H1 (cell line): ENCODE data around the gene ASGR2. TPM values are rescaled to one million over a fixed set of nuclear protein-coding genes. Genes with fewer than 3 reads are reported as not detected.

Experiments used
- CTCF ChIA-PET: fragments of 300-600 bp; sonication (Branson Sonifier 250); formaldehyde crosslinking; loops from one replicate; lab custom pipeline; 2021; ENCODE audit not compliant: partially characterized antibody; lab: Charles Lee
- POLR2A ChIA-PET: fragments of 300-600 bp; sonication (Branson Sonifier 250); formaldehyde crosslinking; loops from one replicate; lab custom pipeline; 2021; ENCODE audit warnings: inconsistent platforms; ENCODE audit not compliant: partially characterized antibody; lab: Charles Lee
- DNase-seq, 2 experiments: peaks; one replicate each; pipeline versions ENCODE4 v3.0.0 to v3.0.0-alpha.2; 2010 to 2022; ENCODE audit warnings: low spot score in 2 of 2, low read depth in 1 of 2, mixed read lengths in 1 of 2
- FAIRE-seq: peaks from 2 replicates; lab custom pipeline; 2011; peaks lifted over from hg19 to GRCh38; lab: Jason Lieb, UNC
- H2AFZ ChIP-seq: 2 replicates; pipeline ENCODE4 v1.8.1; 2012; ENCODE audit warnings: low read length, inconsistent platforms
- H2AK5ac ChIP-seq: 2 replicates; pipeline ENCODE4 v1.6.1; 2013; ENCODE audit warnings: low read depth, low read length
- H2BK120ac ChIP-seq: replicated peaks from 2 replicates; pipeline ENCODE3; 2013; ENCODE audit warnings: low read depth, low read length, inconsistent platforms
- H2BK12ac ChIP-seq: 2 replicates; pipeline ENCODE4 v1.6.1; 2013; ENCODE audit warnings: low read depth, low read length
- H2BK15ac ChIP-seq: 2 replicates; pipeline ENCODE4 v1.6.1; 2013; ENCODE audit warnings: low read length
- H2BK20ac ChIP-seq: 2 replicates; pipeline ENCODE4 v1.6.1; 2013; ENCODE audit warnings: low read length
- H2BK5ac ChIP-seq: 2 replicates; pipeline ENCODE4 v1.6.1; 2013; ENCODE audit warnings: low read depth, low read length
- H3K14ac ChIP-seq: 2 replicates; pipeline ENCODE4 v1.6.1; 2013; ENCODE audit warnings: inconsistent platforms; ENCODE audit not compliant: insufficient read length
- H3K18ac ChIP-seq: 2 replicates; pipeline ENCODE4 v1.6.1; 2013; ENCODE audit warnings: low read length; ENCODE audit errors: extremely low read depth
- H3K23ac ChIP-seq: 2 replicates; pipeline ENCODE4 v1.6.1; 2013; ENCODE audit warnings: inconsistent platforms; ENCODE audit not compliant: insufficient read length
- H3K23me2 ChIP-seq: 2 replicates; pipeline ENCODE4 v1.6.1; 2013; ENCODE audit warnings: low read depth, low read length
- H3K27ac ChIP-seq: 2 replicates; pipeline ENCODE4 v1.6.1; 2011; ENCODE audit warnings: low read depth, low read length, inconsistent platforms
- H3K27me3 ChIP-seq, 4 experiments: replicated peaks in 1 of 4; 1 replicate in 1 of 4; 2 replicates in 3 of 4; pipeline versions ENCODE4 v1.6.1 to v1.8.1; 2011 to 2013; ENCODE audit warnings: low read length in 3 of 4, mild to moderate bottlenecking in 3 of 4, inconsistent platforms in 2 of 4, mixed read lengths in 2 of 4, moderate library complexity in 1 of 4; ENCODE audit not compliant: control insufficient read depth in 3 of 4, insufficient read depth in 3 of 4; ENCODE audit errors: extremely low read depth in 1 of 4
- H3K36me3 ChIP-seq, 4 experiments: 2 replicates each; pipeline versions ENCODE4 v1.6.1 to v1.8.1; 2011 to 2013; ENCODE audit warnings: mild to moderate bottlenecking in 4 of 4, low read length in 3 of 4, moderate library complexity in 2 of 4, control low read depth in 1 of 4, inconsistent platforms in 1 of 4; ENCODE audit not compliant: insufficient read depth in 4 of 4, control insufficient read depth in 2 of 4
- H3K4ac ChIP-seq: replicated peaks from 2 replicates; pipeline ENCODE3; 2013; ENCODE audit warnings: low read length, low read depth, mixed read lengths, inconsistent platforms; ENCODE audit not compliant: insufficient read length
- H3K4me1 ChIP-seq, 4 experiments: replicated peaks in 1 of 4; 1 replicate in 1 of 4; 2 replicates in 3 of 4; pipeline versions ENCODE4 v1.6.1 to v1.8.1; 2011 to 2013; ENCODE audit warnings: low read length in 3 of 4, inconsistent platforms in 2 of 4, mixed read lengths in 1 of 4; ENCODE audit not compliant: insufficient read depth in 4 of 4, control insufficient read depth in 3 of 4
- H3K4me2 ChIP-seq, 2 experiments: 2 replicates each; pipeline versions ENCODE4 v1.6.1 to v1.8.1; 2011 to 2013; ENCODE audit warnings: low read depth in 2 of 2, low read length in 2 of 2, control low read depth in 1 of 2, inconsistent platforms in 1 of 2, mild to moderate bottlenecking in 1 of 2; ENCODE audit not compliant: insufficient read depth in 1 of 2
- H3K4me3 ChIP-seq, 4 experiments: fragments of 200-600, 300-600 bp in 1 of 4; sonication (generic), shearing (Covaris generic), sonication (Bioruptor Twin) in 1 of 4; 2 replicates each; pipeline versions ENCODE4 v1.5.1 to v1.8.1; 2011 to 2016; ENCODE audit warnings: low read length in 4 of 4, low read depth in 3 of 4, control low read depth in 2 of 4, inconsistent platforms in 2 of 4, mild to moderate bottlenecking in 2 of 4, mixed read lengths in 1 of 4, moderate library complexity in 1 of 4; ENCODE audit not compliant: insufficient read depth in 2 of 4; ENCODE audit errors: extremely low read depth in 1 of 4
- H3K56ac ChIP-seq: replicated peaks from 2 replicates; pipeline ENCODE3; 2013; ENCODE audit warnings: low read depth, mild to moderate bottlenecking, mixed read lengths, low read length, inconsistent platforms; ENCODE audit not compliant: insufficient read length
- H3K79me1 ChIP-seq: 2 replicates; pipeline ENCODE4 v1.6.1; 2013; ENCODE audit warnings: low read depth, low read length, control low read depth
- H3K79me2 ChIP-seq, 2 experiments: 2 replicates each; pipeline versions ENCODE4 v1.6.1 to v1.8.1; 2012 to 2013; ENCODE audit warnings: low read length in 2 of 2, mild to moderate bottlenecking in 2 of 2, inconsistent platforms in 1 of 2; ENCODE audit not compliant: insufficient read depth in 2 of 2, control insufficient read depth in 1 of 2
- H3K9ac ChIP-seq, 4 experiments: replicated peaks in 1 of 4; 1 replicate in 1 of 4; 2 replicates in 3 of 4; pipeline versions ENCODE4 v1.6.1 to v1.8.1; 2011 to 2013; ENCODE audit warnings: low read depth in 3 of 4, low read length in 3 of 4, control low read depth in 2 of 4, mild to moderate bottlenecking in 2 of 4, moderate library complexity in 2 of 4, inconsistent platforms in 1 of 4; ENCODE audit errors: extremely low read depth in 1 of 4
- H3K9me3 ChIP-seq, 2 experiments: 2 replicates each; pipeline versions ENCODE4 v1.6.1 to v1.8.1; 2012 to 2013; ENCODE audit warnings: mild to moderate bottlenecking in 2 of 2, moderate library complexity in 2 of 2, control low read depth in 1 of 2, inconsistent platforms in 1 of 2, low read depth in 1 of 2, low read length in 1 of 2, mixed read lengths in 1 of 2; ENCODE audit not compliant: insufficient read depth in 2 of 2
- H4K20me1 ChIP-seq, 2 experiments: replicated peaks in 1 of 2; 2 replicates each; pipeline versions ENCODE3 to v1.8.1; 2011 to 2013; ENCODE audit warnings: inconsistent platforms in 2 of 2, low read length in 2 of 2, mild to moderate bottlenecking in 1 of 2; ENCODE audit not compliant: insufficient read depth in 2 of 2, control insufficient read depth in 1 of 2
- H4K5ac ChIP-seq: 2 replicates; pipeline ENCODE4 v1.6.1; 2013; ENCODE audit warnings: low read length, low read depth, mixed read lengths, inconsistent platforms; ENCODE audit not compliant: insufficient read length
- H4K8ac ChIP-seq: 2 replicates; pipeline ENCODE4 v1.8.0; 2013; ENCODE audit warnings: mild to moderate bottlenecking, moderate library complexity, low read length, inconsistent platforms; ENCODE audit not compliant: insufficient read depth; ENCODE audit errors: extremely low read depth
- H4K91ac ChIP-seq: replicated peaks from 2 replicates; pipeline ENCODE3; 2013; ENCODE audit warnings: low read length, mixed read lengths, inconsistent platforms; ENCODE audit not compliant: insufficient read length
- RNF2 ChIP-seq: fragments of 200-900, 300-1000 bp; sonication (generic); IDR thresholded peaks from 2 replicates; pipeline ENCODE4 v1.7.1; 2016; ENCODE audit warnings: borderline replicate concordance, low read depth, mild to moderate bottlenecking, antibody characterized with exemption, low read length; ENCODE audit not compliant: poor library complexity, severe bottlenecking; ENCODE audit errors: missing control alignments
- WGBS, 2 experiments: shearing (Covaris generic) in 1 of 2; methylation state at CpG; one replicate each; pipeline versions ENCODE4 v1.1.6 to v1.1.7; 2013 to 2015; ENCODE audit warnings: low lambda C conversion rate in 2 of 2, mixed read lengths in 2 of 2, inconsistent platforms in 1 of 2, low coverage in 1 of 2, missing lambda C conversion rate in 1 of 2; ENCODE audit not compliant: insufficient replicate concordance in 2 of 2, insufficient coverage in 1 of 2, insufficient read length in 1 of 2; ENCODE audit errors: extremely low coverage in 1 of 2, missing lambda C conversion rate in 1 of 2; 5-methylcytosine and 5-hydroxymethylcytosine counted together
- polyA plus RNA-seq, 7 experiments: library from polyadenylated mRNA; depleted of rRNA in 3 of 7; stranded (reverse) in 5 of 7; unstranded in 2 of 7; fragments of >200 nt in 5 of 7; fragments of 200-250 nt in 2 of 7; gene quantifications; 1 replicate in 5 of 7; 2 replicates in 1 of 7; 4 replicates in 1 of 7; pipeline versions ENCODE4 v1.2.1 to v1.2.3, GENCODE V29; 2011 to 2013; ENCODE audit warnings: missing spikeins in 2 of 7, mixed read lengths in 2 of 7
- total RNA-seq: library from RNA; stranded (reverse); fragmentation: NEBNext Ultra II Directional; extraction: Animal tissue kit (Norgen Biotek cat#: 25700); gene quantifications from 2 replicates; pipeline ENCODE4 v1.2.1, GENCODE V29; 2021

Gene ASGR2
- total and polyA plus RNA-seq, 2 of the 8 experiments (the other 6 are each of a cell fraction or from before 2014, with no cell fraction given), result 0.91 TPM; not detected in 1

DNA sequence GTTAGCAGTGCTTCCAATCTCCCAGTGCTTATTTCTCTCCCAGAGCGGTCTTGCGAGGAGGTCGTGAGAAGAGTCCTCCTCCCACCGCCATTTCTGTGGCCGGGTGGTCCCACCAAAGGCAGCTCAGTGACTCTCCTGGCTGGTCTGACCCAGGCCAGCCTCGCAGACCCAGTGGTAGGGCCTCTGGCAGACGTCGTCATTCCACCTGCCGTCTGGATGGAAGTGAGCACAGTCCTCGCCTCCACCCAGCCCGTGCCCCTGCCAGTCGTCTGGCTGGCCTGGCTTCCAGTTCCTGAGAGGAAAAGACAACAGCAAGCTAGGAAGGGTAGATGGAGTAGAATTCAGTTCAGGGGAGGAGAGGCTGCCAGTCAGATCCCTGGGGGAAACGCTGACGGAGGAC is 39.7 kb downstream of the ASGR2 start:
- Histone ChIP-seq H3K4me3 (no peak overlapping the region), H3K27ac (no peak overlapping the region), H3K23me2 (no peaks in the 10 kb centered on the region), H3K23ac (no peak overlapping the region), H2AK5ac (no peak overlapping the region), H3K36me3 (no peaks in the 10 kb centered on the region), H3K9ac (no peak overlapping the region), H2BK15ac (no peak overlapping the region), H3K18ac (no peak overlapping the region), H3K27me3 (no peaks in the 10 kb centered on the region), H2BK5ac (no peak overlapping the region), H4K20me1 (no peaks in the 10 kb centered on the region), H3K56ac (no peak overlapping the region), H3K9me3 (no peaks in the 10 kb centered on the region), H2AFZ (no peak overlapping the region), H3K79me1 (no peaks in the 10 kb centered on the region), H2BK20ac (no peak overlapping the region), H4K5ac (no peak overlapping the region), H3K79me2 (no peaks in the 10 kb centered on the region), H3K4me1 (no peaks in the 10 kb centered on the region), H3K4me2 (no peak overlapping the region), H2BK12ac (no peak overlapping the region), H4K91ac (no peak overlapping the region), H2BK120ac (no peak overlapping the region), H3K14ac (no peak overlapping the region), H3K4ac (no peak overlapping the region), H4K8ac (no peak overlapping the region)
- TF ChIP-seq RNF2, result no peak
- FAIRE-seq (no peak), DNase-seq (no peak)
- ChIA-PET CTCF (interaction anchor here (0.9 to 2.5 kb wide), 7 partner anchors 23 to 113 kb away, joined by 3 to 10 read pairs (median 3); no protein-coding TSS in a partner anchor), POLR2A (no interaction called here)
- 90% methylated on average over 14 of the region's 14 CpGs; no CpG with 5 or more reads in 1 of the 2 experiments for whole genome bisulfite sequencing, 2 experiments
